Measurements from ENCODE around the gene FBP1.
"Not testable (repeated sequence)": the region's sequence is repeated elsewhere in the genome, so short reads cannot be mapped to it uniquely, and the experiment has no call there.

FBP1 gene

DNA sequence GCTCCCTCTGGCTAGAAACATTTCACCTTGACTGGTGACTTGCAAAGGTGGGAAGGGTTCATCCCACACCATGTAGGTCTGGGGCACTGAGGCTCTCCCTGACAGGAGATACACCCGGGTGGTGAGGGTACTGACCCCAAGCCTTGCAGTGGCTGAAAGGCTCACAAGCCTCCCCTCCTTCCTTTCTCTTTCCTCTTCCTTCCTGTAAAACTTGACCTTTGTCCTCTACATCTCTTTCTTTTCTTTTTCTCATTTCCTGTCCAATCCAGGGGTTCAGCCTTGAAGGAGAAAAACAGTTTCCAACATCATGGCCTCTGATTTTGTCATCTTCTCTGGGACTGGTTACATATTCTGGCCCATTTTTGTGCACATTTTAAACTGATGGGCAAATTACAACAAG, 62.3 kb downstream of the FBP1 start:
- DNase-seq (ENCODE audit: low read depth in 2 of 2) = no peak

DNA sequence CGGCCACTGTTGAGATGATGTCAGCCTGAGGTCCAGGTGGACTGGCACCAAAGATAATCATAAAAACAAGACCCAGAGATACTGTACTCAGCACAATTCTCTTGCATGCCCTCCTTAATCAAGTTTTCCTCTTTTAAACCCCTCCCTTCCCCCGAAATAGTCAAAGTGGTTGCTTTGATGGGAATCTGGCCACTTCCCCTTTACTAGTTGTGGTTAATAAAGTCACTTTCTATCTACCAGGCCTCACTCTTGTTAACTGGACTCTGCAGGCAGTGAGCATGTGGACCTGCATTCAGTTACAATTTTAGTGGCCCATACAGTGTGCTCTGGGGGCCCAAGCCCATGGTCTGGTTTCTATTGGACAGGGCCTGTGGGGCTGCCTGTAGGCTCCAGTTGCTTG, 63.2 kb downstream of the FBP1 start:
- no peak for DNase-seq (ENCODE audit: low read depth in 2 of 2)

DNA sequence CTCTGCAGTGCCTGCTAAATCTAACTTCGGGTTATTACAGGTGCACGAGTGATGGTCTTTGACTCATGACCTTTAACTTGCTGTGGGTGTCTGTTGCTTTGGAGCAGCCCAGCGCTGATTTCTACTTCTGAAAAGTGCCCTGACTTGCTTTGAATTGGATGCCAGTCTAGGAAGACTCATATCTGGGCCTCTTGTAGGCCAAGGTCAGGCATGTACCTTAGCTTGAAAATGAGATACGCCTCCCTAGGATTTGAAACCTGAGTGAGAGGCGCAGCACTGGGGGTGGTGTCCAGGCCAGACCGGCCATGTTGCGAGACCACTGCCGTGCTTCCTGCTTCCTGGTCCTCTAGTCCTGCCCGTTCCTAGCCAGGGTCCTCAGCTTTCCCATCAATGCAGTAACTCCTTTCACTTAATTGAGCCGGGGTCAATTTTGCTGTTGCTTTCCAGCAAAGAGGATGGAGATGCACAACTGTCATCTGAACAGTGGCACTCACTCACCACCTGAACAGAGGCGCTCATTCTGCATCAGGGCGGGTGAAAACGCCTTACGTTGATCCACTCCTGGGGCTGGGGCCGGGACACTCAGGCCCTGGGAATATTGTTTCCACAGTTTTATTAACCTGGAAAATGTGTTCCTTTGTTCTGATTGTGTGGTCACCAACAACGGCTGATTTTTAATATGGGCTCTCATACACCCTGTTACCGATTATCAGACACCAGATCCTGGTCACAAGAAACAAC, 70.2 kb downstream of the FBP1 start:
- DNase-seq (ENCODE audit: low read depth in 2 of 2) = no peak

DNA sequence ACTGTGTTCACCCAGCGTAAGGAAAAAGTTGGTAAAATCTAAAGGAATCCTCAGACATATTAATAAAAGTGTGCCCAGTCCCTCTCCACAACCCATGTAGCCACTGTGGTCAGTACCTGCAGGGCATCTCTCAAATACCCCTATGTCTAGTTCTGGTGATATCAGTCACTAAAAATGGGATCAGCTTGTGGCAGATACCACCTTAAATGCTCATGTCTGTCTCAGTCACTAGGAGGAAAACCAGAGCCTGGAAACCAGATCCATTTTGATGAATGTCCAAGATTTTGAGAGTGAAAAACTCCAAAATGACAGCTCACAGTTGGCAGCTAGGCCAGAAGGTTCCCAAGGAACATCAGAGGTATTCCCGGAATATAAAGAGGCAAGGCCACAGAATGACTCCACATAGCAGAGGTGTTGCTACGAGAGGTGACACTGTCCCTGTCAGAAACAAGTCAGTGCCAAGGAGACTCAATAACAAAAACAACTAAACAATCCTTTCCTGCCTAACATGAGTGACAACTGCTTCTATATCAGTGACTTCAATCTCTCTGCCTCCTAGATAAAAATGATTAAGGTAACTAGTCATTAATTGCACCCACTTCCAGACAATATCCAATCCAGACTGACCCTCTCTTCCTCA, 70.9 kb downstream of the FBP1 start:
- no peak for DNase-seq (ENCODE audit: low read depth in 2 of 2)

DNA sequence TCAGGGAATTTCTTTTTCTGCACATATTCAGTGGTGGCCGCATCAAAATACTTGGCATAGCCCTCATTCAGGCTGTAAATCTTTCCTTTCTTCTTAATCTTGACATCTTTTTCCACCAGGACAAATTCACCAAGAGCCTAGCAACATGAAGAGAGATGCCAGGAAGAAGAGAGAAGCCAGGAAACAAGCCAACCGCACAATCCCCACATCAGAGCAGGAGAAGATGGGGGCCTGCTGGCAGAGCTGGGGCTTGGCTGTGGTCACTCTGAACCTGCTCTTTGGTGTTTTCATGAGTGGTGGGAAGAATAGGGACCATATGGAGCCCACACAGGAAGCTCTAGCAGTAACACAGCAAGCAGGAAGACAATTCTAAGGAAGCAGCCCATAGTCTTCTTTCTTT, 72.0 kb downstream of the FBP1 start:
- DNase-seq (ENCODE audit: low read depth in 2 of 2) = no peak

DNA sequence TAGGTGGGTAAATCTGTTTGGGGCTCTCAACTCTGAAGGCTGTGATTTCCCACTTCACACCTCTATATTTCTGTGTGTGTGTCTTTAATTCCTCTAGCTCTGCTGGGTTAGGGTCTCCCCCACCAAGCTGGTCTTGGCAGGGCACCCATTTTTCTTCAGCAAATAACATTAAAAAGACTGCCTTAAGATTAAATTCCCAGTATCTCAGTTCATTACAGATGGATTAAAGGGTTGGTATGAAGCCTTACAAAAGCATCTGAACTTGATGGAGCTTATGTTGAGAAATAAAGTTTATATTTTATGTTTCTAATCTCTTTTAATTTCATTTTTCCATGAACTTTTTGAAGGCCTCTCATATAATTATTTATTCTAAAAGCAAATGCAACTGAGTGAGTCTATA, 72.8 kb downstream of the FBP1 start:
- no peak for DNase-seq (ENCODE audit: low read depth in 2 of 2)

DNA sequence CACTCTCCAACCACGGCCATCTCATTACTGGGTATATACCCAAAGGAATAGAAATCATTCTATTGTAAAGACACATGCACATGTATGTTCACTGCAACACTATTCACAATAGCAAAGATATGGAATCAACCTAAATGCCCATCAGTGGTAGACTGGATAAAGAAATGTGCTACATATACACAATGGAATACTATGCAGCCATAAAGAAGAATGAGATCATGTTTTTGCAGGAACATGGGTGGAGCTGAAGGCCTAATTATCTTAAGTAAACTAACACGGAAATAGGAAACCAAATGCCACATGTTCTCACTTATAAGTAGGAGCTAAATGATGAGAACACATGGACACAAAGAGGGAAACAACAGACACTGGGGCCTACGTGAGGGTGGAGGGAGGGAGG, 75.0 kb downstream of the FBP1 start:
- not testable (repeated sequence) for DNase-seq (ENCODE audit: low read depth in 2 of 2)

DNA sequence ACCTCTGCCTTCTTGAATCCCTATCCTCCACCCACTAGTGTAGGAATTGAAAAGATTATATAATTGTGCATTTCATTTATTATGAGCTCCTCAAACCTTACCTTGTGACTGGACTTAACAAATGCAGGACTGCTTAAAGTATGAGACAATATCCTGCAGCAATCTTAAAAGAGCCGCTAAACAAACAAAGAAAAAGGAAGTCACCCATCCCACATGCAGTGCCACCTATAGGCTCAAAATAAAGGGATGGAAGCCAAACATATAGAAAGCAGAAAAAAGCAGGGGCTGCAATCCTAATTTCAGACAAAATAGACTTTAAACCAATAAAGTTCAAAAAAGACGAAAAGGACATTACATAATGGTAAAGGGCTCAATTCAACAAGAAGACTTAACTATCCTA, 75.8 kb downstream of the FBP1 start:
- no peak for DNase-seq (ENCODE audit: low read depth in 2 of 2)

DNA sequence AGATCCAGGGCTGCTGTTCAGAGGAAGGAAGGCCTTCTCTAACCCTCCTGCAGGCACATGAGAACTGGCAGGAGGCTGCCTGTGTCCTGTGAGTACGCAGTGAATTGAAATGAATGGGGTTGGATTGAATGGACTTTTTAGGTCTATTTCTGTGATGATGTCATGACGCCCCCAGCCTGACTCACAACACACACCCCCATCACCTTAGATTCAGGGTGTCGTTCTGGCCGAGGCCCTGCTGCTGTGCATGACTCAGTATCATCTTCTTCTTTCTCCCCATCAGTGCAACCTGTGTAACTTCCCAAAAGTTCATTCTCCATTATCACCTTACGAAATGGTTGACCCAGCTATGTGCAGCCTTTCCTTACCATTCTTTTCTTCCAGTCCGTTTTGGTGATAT, 79.1 kb downstream of the FBP1 start:
- no peak for DNase-seq (ENCODE audit: low read depth in 2 of 2)

DNA sequence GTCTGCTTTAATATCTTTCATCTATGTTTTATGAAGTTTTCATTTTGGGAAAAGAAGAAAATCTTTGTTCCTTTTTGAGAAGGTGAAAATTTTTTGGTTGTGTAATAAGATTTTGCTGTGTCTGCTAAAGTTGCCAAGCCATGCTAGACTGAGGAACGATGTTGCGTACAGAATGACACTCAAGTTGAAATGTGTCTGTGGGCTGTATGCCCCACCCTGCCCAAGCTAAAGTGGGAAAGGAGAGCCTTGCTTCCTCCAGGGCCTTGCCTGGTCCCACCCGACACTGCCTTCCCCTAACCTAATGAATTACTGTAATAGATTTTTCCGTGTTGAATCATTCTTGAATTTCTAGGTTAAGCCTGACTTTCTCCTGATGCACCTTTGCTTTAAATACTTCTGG, 81.9 kb downstream of the FBP1 start:
- DNase-seq (ENCODE audit: low read depth in 2 of 2) = no peak

DNA sequence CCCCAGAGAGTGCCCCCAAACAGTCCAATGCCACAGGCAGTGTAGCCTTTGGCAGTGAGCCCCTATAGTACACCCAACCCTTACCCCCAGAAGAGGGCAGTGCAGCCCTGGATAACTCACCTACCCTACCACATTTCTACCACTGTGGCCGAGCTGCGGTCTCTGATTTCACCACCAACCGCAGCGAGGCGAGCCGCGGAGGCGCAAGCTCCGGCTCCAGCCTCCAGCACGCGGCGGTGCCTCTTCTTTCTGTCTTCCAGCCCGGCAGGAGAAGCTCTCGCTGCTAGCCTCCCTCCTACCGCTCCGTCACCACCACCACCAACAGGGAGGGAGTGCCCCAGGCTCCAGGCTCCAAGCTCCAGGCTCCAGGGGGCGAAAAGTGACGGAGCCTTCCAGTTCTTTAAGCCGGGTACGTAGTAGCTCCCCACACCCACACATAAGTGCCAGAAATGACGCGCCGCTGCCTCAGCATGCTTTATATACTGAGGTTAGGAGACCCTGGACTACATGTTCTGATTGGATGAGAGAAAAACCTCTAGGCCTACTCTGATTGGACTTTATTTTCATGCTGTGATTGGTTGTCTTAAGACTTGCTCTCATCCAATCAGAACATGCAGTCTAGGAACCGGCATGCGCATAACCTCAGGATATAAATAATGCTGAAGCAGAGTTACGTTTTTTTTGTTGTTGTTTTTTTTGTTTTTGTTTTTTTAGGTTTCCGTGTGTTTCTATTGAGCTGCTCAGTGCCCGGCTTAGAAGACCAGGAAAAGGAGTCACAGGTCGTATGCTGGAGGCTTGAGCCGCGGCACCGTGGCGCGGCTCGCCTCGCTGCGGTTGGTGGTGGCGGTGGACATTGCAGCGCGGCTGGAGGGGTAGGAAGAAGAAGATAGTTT, 84.6 kb downstream of the FBP1 start, which contains the start of gene PCAT7:
PCAT7 (plus strand) TSS at position 645 of the 893 bp plus-strand sequence.
- DNase-seq (ENCODE audit: low read depth in 2 of 2) = peak in 1 of 2 experiments; percentile 15

DNA sequence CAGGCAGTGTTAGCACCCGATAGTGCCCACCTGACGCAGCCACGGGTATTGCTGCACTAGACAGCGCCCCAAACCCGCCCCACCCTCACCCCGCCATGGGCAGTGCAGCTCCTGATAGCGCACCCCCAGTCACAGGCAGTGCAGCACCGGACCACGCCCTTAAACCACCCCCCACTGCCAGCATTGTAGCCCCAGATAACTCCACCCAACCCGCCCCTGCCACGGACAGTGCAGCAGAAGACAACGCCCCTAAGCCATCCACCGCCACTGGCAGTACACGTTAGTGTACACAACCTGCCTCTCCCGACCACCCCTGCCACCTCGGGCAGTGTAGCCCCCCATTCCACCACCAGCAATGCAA, 85.3 kb downstream of the FBP1 start:
- no peak for DNase-seq (ENCODE audit: low read depth in 2 of 2)

Measured in stimulated activated CD4-positive, alpha-beta T cell treated with anti-CD3 and anti-CD28 coated beads, Interleukin-12 subunit alpha, Interleukin-12 subunit beta, amount 100 ng/mL, for 24 hours (primary cell).